Adrenal gland (tissue), 12 donors: ENCODE data around the gene NADSYN1. TPM values are rescaled to one million over a fixed set of nuclear protein-coding genes. Genes with fewer than 3 reads are reported as not detected.

Source experiments
- DNase-seq, 7 donors: peaks; one replicate each; pipeline ENCODE4 v3.0.0-alpha.2; 2019 to 2020
- H3K27ac ChIP-seq, 5 donors: fragments of 200-600 bp; sonication (generic) in 4 of 5; 1 replicate in 3 of 5; 2 replicates in 2 of 5; pipeline versions ENCODE4 v1.5.1 to v1.8.0; 2016 to 2020; ENCODE audit warnings: mild to moderate bottlenecking in 1 of 5
- H3K27me3 ChIP-seq: fragments of 200-600 bp; 2 replicates; pipeline ENCODE4 v1.8.0; 2021
- H3K36me3 ChIP-seq, 2 donors: fragments of 200-600 bp; replicated peaks in 1 of 2; 1 replicate in 1 of 2; 2 replicates in 1 of 2; pipeline versions ENCODE4 v1.5.1 to v1.8.0; 2018 to 2022
- H3K4me1 ChIP-seq, 2 donors: fragments of 200-600 bp; replicated peaks in 1 of 2; 1 replicate in 1 of 2; 2 replicates in 1 of 2; pipeline versions ENCODE4 v1.5.1 to v1.8.0; 2018 to 2021
- H3K4me3 ChIP-seq, 4 donors: fragments of 200-600 bp; sonication (generic) in 3 of 4; one replicate each; pipeline ENCODE4 v1.5.1; 2016 to 2018
- H3K9me3 ChIP-seq, 3 donors: fragments of 200-600 bp; sonication (generic) in 1 of 3; replicated peaks in 1 of 3; 1 replicate in 2 of 3; 2 replicates in 1 of 3; pipeline versions ENCODE4 v1.5.1 to v1.8.0; 2016 to 2021
- POLR2A ChIP-seq, 2 donors: fragments of 450-650 bp; IDR thresholded peaks; one replicate each; pipeline ENCODE4 v1.6.1; 2017; ENCODE audit warnings: antibody characterized with exemption in 2 of 2, mild to moderate bottlenecking in 2 of 2, moderate library complexity in 1 of 2
- WGBS, 4 donors: extraction: QIAGEN DNeasy Blood & Tissue Kit in 2 of 4; methylation state at CpG; one replicate each; pipeline versions ENCODE4 v1.1.5 to v1.1.7; 2013 to 2017; 5-methylcytosine and 5-hydroxymethylcytosine counted together
- intact Hi-C, 2 donors: fragments of 100-400 bp; cut with DNase I; formaldehyde crosslinking; loops; one replicate each; pipeline versions ENCODE4 v1.14.1 to v1.15.0; 2022 to 2023
- polyA plus RNA-seq, 3 donors: library from polyadenylated mRNA; stranded (reverse); fragments of 200-250 nt in 2 of 3; fragments of 350-450 nt in 1 of 3; fragmentation: Illumina TruSeq in 1 of 3; extraction: RNeasy Lipid Tissue Mini Kit (QIAGEN cat#74804) in 1 of 3; gene quantifications; one replicate each; pipeline ENCODE4 v1.2.3, GENCODE V29; 2013 to 2014
- total RNA-seq, 9 donors: library from RNA; depleted of rRNA in 4 of 9; stranded (reverse); fragments of >200 nt in 4 of 9; fragments of 120-200 nt in 1 of 9; fragmentation: NEBNext Ultra II Directional in 1 of 9; extraction: Animal tissue kit (Norgen Biotek cat#: 25700) in 1 of 9; gene quantifications; one replicate each; pipeline versions ENCODE4 v1.1.0 to v1.2.4, GENCODE V29; 2013 to 2023
- TF ChIP-seq, protein P1 (sequence below), 6 experiments: fragments of 450-650 bp in 4 of 6; fragments of 200-600 bp in 2 of 6; sonication (generic) in 1 of 6; IDR thresholded peaks; 1 replicate in 5 of 6; 2 replicates in 1 of 6; pipeline versions ENCODE4 v1.5.1 to v1.8.0; 2016 to 2021; ENCODE audit warnings: antibody characterized with exemption in 6 of 6, mild to moderate bottlenecking in 2 of 6, moderate library complexity in 1 of 6
- donor health status: healthy with polysubstance abuse.
- donor health status: Bipolar disorder and iron deficiency.
- donor health status: DM: yes; HTN: yes; CAD: no.
- donor health status: DM: no; HTN: no; CAD: no.
- donor health status: DM: no; HTN: no; CAD: no.
- donor health status: DM: yes; HTN: yes; CAD: no.

NADSYN1 gene
- total and polyA plus RNA-seq, 12 donors, result 37.1 to 128 (median 58.5) TPM

GRCh38 chr11:71423181-71423790 is 29.7 kb upstream of the NADSYN1 start:
- no peaks in the 10 kb centered on the region for H3K9me3 ChIP-seq
- 82 to 85% (median 84%) methylated on average over 6 to 7 of the region's 7 CpGs for WGBS, 4 donors
- no peak overlapping the region for H3K27ac ChIP-seq
- H3K4me3 ChIP-seq, result no peak overlapping the region
- no peaks in the 10 kb centered on the region for H3K27me3 ChIP-seq
- intact Hi-C loops, result no loop called here
- no peak for TF ChIP-seq POLR2A (IDR thresholded peaks at IDR 0.05)
- TF ChIP-seq, protein P1, sequence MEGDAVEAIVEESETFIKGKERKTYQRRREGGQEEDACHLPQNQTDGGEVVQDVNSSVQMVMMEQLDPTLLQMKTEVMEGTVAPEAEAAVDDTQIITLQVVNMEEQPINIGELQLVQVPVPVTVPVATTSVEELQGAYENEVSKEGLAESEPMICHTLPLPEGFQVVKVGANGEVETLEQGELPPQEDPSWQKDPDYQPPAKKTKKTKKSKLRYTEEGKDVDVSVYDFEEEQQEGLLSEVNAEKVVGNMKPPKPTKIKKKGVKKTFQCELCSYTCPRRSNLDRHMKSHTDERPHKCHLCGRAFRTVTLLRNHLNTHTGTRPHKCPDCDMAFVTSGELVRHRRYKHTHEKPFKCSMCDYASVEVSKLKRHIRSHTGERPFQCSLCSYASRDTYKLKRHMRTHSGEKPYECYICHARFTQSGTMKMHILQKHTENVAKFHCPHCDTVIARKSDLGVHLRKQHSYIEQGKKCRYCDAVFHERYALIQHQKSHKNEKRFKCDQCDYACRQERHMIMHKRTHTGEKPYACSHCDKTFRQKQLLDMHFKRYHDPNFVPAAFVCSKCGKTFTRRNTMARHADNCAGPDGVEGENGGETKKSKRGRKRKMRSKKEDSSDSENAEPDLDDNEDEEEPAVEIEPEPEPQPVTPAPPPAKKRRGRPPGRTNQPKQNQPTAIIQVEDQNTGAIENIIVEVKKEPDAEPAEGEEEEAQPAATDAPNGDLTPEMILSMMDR (IDR thresholded peaks at IDR 0.05), result no peak
- H3K4me1 ChIP-seq, result no peaks in the 10 kb centered on the region
- no peaks in the 10 kb centered on the region for H3K36me3 ChIP-seq
- peak in 1 of 7 donors; percentile 3 for DNase-seq

- no peaks in the 10 kb centered on the region for H3K9me3 ChIP-seq
Observed at GRCh38 chr11:71425409-71425808, 27.6 kb upstream of the NADSYN1 start.

DNA sequence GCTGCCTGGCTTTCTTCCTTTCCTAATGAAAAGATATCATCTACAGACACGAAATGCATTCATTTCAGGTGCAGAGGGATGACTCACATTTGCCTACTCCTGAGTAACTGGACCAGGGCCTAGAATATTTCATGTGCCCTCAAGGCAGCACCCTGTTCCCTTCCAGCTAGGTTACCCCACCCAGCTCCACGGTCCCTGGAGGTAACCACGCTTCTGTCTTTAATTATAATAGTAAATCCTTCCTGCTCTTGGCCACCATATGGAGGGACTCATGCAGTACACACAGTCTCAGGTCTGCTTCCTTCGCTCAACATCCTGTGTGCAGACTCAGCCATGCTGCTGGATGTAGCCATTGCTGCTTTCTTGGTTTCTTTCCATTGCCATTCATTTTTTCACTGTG is 27.1 kb upstream of the NADSYN1 start:
- intact Hi-C loops, result no loop called here
- TF ChIP-seq POLR2A (IDR thresholded peaks at IDR 0.05), result no peak
- TF ChIP-seq, protein P1 (IDR thresholded peaks at IDR 0.05), result no peak
- DNase-seq, result no peak
- no peaks in the 10 kb centered on the region for H3K36me3 ChIP-seq
- peaks cover 7 to 12% of the 10 kb centered on the region in 2 donors for H3K4me1 ChIP-seq
- no peak overlapping the region for H3K27ac ChIP-seq
- 68 to 78% (median 74%) methylated on average over 4 of the region's 4 CpGs for WGBS, 4 donors
- H3K9me3 ChIP-seq, result no peaks in the 10 kb centered on the region
- no peaks in the 10 kb centered on the region for H3K27me3 ChIP-seq
- H3K4me3 ChIP-seq, result no peak overlapping the region

More at GRCh38 chr11:71425409-71425808, 27.6 kb upstream of the NADSYN1 start:
- Histone ChIP-seq H3K4me3 (no peak overlapping the region), H3K36me3 (no peaks in the 10 kb centered on the region), H3K27me3 (no peaks in the 10 kb centered on the region), H3K4me1 (peaks cover 7 to 12% of the 10 kb centered on the region in 2 donors), H3K27ac (no peak overlapping the region)
- no peak for DNase-seq
- intact Hi-C loops, result no loop called here
- WGBS, 4 donors, result 82 to 95% (median 93%) methylated on average over 1 to 2 of the region's 2 CpGs
- TF ChIP-seq POLR2A (IDR thresholded peaks at IDR 0.05), result no peak
- TF ChIP-seq, protein P1 (IDR thresholded peaks at IDR 0.05), result no peak

DNA sequence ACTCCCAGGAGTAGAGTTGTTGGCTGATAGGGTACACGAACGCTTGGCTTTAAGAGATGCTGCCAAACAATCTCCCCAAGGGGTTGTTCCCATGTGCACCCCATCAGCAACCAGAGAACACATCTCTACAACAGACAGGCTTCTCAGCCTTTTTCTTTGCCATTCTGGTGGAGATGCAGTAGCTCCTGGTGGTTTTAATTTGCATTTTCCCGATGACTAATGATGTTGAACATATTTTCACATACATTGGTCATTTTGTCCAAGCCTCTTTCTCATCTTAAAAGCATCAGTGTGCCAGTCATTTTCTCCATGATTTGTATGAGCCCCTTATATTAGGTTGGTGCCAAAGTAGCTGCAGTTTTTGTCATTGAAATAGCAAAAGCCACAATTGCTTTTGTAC is 26.6 kb upstream of the NADSYN1 start:
- Histone ChIP-seq H3K36me3 (no peaks in the 10 kb centered on the region), H3K4me3 (no peak overlapping the region), H3K27me3 (no peaks in the 10 kb centered on the region), H3K4me1 (peaks cover 7 to 12% of the 10 kb centered on the region in 2 donors), H3K27ac (no peak overlapping the region), H3K9me3 (no peaks in the 10 kb centered on the region)
- no peak for TF ChIP-seq POLR2A (IDR thresholded peaks at IDR 0.05)
- TF ChIP-seq, protein P1 (IDR thresholded peaks at IDR 0.05), result no peak
- no peak for DNase-seq
- intact Hi-C loops, result no loop called here
- WGBS, 4 donors, result 85 to 96% (median 89%) methylated on average over 3 of the region's 3 CpGs
